HG03045 (cell line): ENCODE results near the gene BEND5.

Source experiments
- ATAC-seq: cut with Tn5 transposase; IDR thresholded peaks from one replicate; pipeline ENCODE4 v1.9.1; 2021; ENCODE audit warnings: mild to moderate bottlenecking, moderate library complexity; ENCODE audit not compliant: unreplicated experiment

BEND5 gene

GRCh38 chr1:48767975-48768510, 8.6 kb downstream of the BEND5 start:
- no peak for ATAC-seq

GRCh38 chr1:48765335-48765734, 11.4 kb downstream of the BEND5 start:
- ATAC-seq = no peak

GRCh38 chr1:48761986-48762385, 14.7 kb downstream of the BEND5 start:
- ATAC-seq = no peak

GRCh38 chr1:48761411-48761810, 15.3 kb downstream of the BEND5 start:
- ATAC-seq = no peak

- no peak for ATAC-seq
Observed at GRCh38 chr1:48760857-48761256, 15.8 kb downstream of the BEND5 start.

- no peak for ATAC-seq
Observed at GRCh38 chr1:48758976-48759375, 17.7 kb downstream of the BEND5 start.

- ATAC-seq = no peak
Observed at GRCh38 chr1:48757363-48757762, 19.3 kb downstream of the BEND5 start.

GRCh38 chr1:48756683-48757316, 19.9 kb downstream of the BEND5 start:
- no peak for ATAC-seq

GRCh38 chr1:48753293-48753692, 23.4 kb downstream of the BEND5 start:
- no peak for ATAC-seq

- ATAC-seq = peak; percentile 62
Observed at GRCh38 chr1:48750109-48750508, 26.6 kb downstream of the BEND5 start.

- ATAC-seq = no peak
Observed at GRCh38 chr1:48749068-48749467, 27.6 kb downstream of the BEND5 start.

GRCh38 chr1:48746906-48747305, 29.8 kb downstream of the BEND5 start:
- ATAC-seq = no peak

GRCh38 chr1:48744032-48744431, 32.7 kb downstream of the BEND5 start:
- ATAC-seq = no peak

- ATAC-seq = no peak
Observed at GRCh38 chr1:48743480-48743879, 33.2 kb downstream of the BEND5 start.

- ATAC-seq = no peak
Observed at GRCh38 chr1:48741380-48741779, 35.3 kb downstream of the BEND5 start.

- no peak for ATAC-seq
Observed at GRCh38 chr1:48740621-48741020, 36.1 kb downstream of the BEND5 start.

GRCh38 chr1:48739091-48739490, 37.6 kb downstream of the BEND5 start:
- ATAC-seq = no peak

GRCh38 chr1:48738356-48738755, 38.3 kb downstream of the BEND5 start:
- no peak for ATAC-seq

GRCh38 chr1:48735796-48736195, 40.9 kb downstream of the BEND5 start:
- no peak for ATAC-seq

- ATAC-seq = no peak
Observed at GRCh38 chr1:48730164-48730910, 46.4 kb downstream of the BEND5 start.

GRCh38 chr1:48728584-48728983, 48.1 kb downstream of the BEND5 start:
- ATAC-seq = no peak

- ATAC-seq = no peak
Observed at GRCh38 chr1:48726557-48727215, 50.0 kb downstream of the BEND5 start.
